ENCODE results near the gene ECI1.

DNA sequence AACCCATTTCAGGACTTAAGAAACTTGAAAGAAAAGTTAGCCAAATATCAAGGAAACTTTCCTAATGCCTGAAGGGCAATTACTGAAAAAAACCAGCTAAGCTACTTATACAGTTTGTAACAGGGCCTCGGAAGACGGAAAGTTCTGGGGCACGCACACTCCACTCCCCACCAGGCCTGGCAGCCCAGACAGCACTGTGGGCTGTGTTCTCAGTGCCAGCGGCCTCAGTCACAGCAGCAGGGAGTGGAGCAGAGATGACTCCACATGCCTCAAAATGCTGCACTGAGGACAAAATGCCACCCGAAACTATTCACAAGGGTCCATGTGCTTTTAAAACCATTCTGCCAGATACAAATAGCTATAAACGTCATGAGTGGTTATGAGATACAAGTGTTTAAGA is 6.3 kb upstream of the ECI1 start:
- TF ChIP-seq, protein P1, sequence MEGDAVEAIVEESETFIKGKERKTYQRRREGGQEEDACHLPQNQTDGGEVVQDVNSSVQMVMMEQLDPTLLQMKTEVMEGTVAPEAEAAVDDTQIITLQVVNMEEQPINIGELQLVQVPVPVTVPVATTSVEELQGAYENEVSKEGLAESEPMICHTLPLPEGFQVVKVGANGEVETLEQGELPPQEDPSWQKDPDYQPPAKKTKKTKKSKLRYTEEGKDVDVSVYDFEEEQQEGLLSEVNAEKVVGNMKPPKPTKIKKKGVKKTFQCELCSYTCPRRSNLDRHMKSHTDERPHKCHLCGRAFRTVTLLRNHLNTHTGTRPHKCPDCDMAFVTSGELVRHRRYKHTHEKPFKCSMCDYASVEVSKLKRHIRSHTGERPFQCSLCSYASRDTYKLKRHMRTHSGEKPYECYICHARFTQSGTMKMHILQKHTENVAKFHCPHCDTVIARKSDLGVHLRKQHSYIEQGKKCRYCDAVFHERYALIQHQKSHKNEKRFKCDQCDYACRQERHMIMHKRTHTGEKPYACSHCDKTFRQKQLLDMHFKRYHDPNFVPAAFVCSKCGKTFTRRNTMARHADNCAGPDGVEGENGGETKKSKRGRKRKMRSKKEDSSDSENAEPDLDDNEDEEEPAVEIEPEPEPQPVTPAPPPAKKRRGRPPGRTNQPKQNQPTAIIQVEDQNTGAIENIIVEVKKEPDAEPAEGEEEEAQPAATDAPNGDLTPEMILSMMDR (IDR thresholded peaks at IDR 0.05; ENCODE audit: low read depth, low read length), result no peak
- TF ChIP-seq EZH2phosphoT487 (IDR thresholded peaks at IDR 0.05; ENCODE audit: low read depth), result no peak

All from OCI-LY3 (cell line).